GM12864 (cell line): Measurements from ENCODE around the gene CYLD.

ENCODE experiments used
- DNase-seq: peaks from one replicate; pipeline ENCODE4 v3.0.0-alpha.2; 2011; ENCODE audit warnings: low read depth
- H3K4me3 ChIP-seq: 2 replicates; pipeline ENCODE4 v1.5.1; 2011; ENCODE audit warnings: mild to moderate bottlenecking, low read depth, low read length, control low read depth
- TF ChIP-seq, protein P1 (sequence below): IDR thresholded peaks from 2 replicates; pipeline ENCODE4 v1.5.1; 2011; ENCODE audit warnings: low read depth, mild to moderate bottlenecking, moderate library complexity, low read length, control low read depth, inconsistent platforms; ENCODE audit errors: missing control alignments

CYLD gene

GRCh38 chr16:50705436-50706110, 36.3 kb upstream of the CYLD start:
- no peak for DNase-seq
- H3K4me3 ChIP-seq: no peak overlapping the region
- TF ChIP-seq, protein P1, sequence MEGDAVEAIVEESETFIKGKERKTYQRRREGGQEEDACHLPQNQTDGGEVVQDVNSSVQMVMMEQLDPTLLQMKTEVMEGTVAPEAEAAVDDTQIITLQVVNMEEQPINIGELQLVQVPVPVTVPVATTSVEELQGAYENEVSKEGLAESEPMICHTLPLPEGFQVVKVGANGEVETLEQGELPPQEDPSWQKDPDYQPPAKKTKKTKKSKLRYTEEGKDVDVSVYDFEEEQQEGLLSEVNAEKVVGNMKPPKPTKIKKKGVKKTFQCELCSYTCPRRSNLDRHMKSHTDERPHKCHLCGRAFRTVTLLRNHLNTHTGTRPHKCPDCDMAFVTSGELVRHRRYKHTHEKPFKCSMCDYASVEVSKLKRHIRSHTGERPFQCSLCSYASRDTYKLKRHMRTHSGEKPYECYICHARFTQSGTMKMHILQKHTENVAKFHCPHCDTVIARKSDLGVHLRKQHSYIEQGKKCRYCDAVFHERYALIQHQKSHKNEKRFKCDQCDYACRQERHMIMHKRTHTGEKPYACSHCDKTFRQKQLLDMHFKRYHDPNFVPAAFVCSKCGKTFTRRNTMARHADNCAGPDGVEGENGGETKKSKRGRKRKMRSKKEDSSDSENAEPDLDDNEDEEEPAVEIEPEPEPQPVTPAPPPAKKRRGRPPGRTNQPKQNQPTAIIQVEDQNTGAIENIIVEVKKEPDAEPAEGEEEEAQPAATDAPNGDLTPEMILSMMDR: no peak

DNA sequence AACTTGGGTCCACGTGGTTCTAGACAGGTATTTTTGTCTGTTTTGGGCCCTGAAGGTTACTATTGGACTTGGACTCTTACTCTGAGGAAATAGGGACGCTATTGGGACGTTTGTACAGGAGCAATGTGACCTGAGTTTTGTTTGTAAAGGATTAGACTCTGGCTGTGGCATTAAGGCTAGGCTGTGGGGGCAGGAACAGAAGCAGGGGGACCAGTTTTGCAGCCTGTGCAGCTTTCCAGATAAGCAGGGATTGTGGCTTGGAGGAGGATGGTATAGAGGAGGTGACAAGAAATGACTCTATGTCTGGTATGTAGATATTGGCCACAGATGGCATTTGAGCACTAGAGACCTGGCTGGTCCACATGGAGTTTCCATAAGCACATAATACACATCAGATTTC, 35.6 kb upstream of the CYLD start:
- no peak for DNase-seq
- TF ChIP-seq, protein P1: no peak
- no peak overlapping the region for H3K4me3 ChIP-seq

GRCh38 chr16:50708373-50709060, 33.4 kb upstream of the CYLD start:
- H3K4me3 ChIP-seq: no peak overlapping the region
- no peak for DNase-seq
- TF ChIP-seq, protein P1: no peak

GRCh38 chr16:50709061-50709684, 32.7 kb upstream of the CYLD start:
- DNase-seq: no peak

GRCh38 chr16:50709980-50710379, 31.9 kb upstream of the CYLD start:
- TF ChIP-seq, protein P1: no peak
- no peak overlapping the region for H3K4me3 ChIP-seq
- DNase-seq: no peak

More at GRCh38 chr16:50709061-50709684, 32.7 kb upstream of the CYLD start:
- TF ChIP-seq, protein P1: no peak
- H3K4me3 ChIP-seq: no peak overlapping the region

- no peak overlapping the region for H3K4me3 ChIP-seq
- no peak for DNase-seq
- TF ChIP-seq, protein P1: no peak
Measured at GRCh38 chr16:50711040-50711439, 30.8 kb upstream of the CYLD start.
